ENCODE data around the gene CSMD2.

- TF ChIP-seq CTCF (conservative IDR thresholded peaks at IDR 0.05; ENCODE audit: low read length) (no peak), EZH2phosphoT487 (IDR thresholded peaks at IDR 0.05; ENCODE audit: borderline replicate concordance, low read depth, low read length) (no peak)
Observed at GRCh38 chr1:34025675-34026074, 139.4 kb downstream of the CSMD2 start.
